Measurements from ENCODE around the gene GLIS2.

GLIS2 gene

DNA sequence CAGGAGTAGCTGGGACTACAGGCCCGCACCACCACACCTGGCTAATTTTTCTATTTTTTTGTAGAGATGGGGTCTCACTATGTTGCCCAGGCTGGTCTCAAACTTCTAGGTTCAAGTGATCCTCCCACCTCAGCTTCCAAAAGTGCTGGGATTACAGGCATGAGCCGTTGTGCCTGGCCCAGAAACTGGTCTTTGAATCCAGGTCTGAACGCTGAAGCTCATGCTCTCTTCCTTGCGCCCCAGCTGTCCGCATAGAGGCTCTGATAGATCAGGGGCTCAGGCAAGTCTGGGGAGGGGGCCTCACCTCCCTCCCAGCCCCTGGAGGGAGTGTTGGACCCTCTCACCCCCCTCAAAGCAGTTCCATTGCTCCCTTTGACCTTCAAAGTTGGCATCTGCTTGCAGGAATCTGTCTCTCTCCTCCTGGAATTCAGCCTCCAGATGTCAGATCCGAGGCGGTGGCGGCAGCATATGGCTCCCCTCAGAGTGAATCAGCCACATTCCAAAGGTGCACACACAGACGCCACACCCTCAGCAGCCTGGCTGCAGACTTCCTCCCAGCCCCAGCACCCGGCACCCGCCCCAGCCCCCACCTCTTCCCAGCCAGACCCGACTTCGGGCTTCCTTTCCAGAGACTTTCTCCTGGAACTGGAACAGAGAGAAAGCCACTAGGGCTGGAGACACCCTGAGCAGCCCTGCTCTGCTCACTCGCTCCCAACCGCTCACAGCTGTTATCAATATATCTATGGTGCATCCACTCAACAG, 16.9 kb upstream of the GLIS2 start:
- peak; percentile 54 for DNase-seq

DNA sequence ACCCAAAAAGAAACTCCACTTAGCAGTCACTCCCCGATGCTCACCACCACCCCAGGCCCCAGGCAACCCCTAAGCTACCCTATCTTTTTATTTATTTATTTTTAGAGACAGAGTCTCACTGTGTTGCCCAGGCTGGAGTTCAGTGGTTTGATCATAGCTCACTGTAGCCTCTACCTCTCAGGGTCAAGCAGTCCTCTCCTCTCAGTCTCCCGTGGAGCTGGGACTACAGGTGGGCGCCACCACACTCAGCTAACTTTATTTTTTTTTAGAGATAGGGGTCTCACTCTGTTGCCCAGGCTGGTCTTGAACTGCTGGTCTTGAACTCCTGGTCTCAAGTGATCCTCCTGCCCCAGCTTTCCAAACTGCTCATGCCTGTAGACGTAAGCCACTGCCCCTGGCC, 14.7 kb upstream of the GLIS2 start:
- DNase-seq: no peak

DNA sequence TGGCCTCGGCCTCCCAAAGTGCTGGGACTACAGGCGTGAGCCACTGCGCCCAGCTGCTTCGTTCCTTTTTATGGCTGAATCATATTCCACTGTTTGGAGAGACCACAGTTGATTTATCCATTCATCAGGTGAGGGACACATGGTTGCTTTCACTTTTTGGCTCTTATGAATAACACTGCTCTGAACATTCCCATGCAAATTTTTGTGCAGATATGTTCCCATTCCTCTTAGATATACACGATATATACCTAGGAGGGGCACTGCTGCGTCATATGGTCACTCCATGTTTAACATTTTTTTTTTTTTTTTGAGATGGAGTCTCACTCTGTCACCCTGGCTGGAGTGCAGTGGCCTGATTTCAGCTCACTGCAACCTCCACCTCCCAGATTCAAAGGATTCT, 13.9 kb upstream of the GLIS2 start:
- DNase-seq: no peak

DNA sequence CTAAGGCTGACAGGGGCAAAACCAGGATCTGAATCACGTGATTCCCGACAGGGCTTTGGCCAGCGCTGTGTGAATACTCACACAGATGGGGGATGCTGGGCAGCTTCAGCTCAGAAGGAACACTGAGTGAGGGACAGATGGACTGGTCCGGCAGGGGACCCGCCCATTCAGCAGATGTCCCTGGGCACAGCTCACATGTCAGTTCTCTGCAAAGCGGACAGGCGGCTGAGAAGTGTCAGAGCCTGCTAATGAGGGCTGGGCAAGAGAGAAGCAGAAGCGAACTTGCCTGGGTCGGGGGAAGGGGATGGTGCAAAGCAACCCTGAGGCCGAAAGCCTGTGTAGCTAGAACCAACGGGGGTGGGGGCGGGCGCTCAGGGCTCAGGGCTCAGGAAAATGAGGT, 11.9 kb upstream of the GLIS2 start:
- DNase-seq: no peak

DNA sequence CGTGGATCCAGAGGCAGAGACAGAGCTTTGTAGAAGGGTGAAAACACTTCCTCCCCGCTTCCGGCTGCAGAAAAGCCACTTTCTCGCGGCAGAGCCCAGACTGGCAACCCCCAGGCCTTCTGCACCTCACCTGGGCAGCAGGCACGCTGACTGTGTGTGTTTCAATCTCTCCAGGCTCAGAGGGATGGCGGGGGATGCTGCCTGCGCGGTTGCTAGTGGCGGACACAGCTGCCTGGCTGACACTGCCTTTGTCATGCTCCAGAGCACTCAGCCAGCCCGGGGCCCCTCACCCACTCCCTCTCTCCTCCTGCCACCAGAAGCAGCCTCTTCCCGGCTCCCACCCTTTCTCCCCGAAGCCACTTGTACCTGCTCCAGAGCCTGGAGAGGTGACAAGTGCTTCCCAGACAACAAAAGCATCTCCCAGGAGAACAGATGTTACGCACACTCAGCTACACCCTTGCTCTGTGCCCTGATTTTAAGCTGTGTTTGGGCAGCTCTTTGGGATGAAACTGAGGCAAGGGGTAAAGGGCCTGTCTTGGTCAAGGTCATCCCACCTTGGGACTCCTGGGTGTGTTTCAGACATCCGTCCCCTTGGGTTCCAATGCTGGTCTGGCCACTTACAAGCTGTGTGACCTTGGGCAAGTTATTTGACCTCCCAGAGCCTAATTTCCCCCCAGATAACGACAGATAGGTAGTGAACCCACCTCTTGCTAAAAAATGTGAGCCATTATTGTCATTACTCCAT, 9.2 kb upstream of the GLIS2 start:
- no peak for DNase-seq

DNA sequence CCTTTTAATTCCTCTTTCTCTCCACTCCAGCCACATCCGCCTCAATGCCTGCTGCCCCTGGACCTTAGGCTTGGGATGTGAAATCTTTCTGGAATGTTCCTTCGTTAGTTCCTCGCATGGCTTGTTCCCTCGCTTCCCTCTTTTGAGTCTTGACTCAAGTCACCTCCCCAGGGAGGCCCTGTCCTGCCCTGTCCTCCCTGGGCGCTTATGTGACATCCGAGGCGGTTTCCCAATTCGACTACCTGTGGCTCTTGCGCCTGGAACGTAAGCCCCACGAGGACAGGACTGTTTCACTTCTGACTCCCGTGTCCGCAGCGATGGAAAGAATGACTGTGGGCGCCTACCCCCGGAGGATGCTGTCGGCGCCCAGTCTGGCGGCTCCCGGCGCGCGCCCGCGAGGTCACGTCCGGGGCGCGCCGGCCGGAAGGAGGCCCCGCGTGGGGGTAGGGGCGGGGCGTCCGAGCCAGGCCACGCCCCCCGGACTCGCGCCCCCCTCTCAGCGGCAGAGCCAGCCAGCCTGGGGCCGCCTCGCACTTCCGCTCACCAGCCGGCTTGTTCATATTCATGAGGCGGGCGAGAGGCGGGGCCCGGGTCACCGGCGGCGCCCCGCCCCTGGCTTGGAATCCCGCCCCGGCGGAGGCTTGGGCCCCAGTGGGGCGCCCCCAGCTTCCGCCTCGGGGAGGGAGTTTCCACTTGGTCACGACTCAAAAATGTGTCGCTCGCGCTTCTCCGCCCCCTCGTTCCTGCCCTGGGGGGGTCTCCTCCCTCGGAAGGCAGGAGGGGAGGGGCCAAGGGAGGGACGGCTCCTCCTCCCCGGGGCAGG, 8.4 kb upstream of the GLIS2 start:
- no peak for DNase-seq

DNA sequence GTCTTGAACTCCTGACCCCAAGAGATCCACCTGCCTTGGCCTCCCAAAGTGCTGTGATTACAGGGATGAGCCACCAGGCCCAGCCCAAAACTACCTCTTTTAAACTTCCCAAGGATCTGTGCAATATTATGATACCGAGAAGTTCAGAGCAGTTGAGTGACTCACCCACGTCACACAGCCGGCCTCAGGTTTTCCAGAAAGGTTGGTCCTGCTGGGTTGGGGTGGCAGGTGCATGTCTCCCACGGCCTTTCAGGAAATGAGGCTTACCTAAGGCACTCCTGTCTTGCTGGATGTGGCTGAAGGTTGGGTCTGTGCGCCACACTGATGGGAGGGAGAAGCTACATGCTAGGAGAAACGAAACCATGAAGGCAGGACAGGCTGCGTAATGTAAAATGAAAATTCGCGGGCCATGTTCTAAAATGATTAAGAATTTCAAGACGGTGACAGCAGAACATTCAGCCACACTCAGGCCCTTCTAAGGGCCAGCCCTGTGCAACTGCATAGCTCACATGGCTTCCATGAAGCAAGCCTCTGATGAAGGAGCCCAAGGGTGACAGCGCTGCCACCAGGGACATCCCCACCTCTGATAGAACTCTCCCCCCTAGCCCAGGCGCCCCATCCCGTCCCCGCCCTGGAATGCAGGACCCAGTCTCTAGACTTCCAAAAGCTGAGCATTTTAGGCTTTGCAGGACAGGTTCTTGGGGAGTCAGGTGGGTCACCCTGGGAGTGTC, 6.6 kb upstream of the GLIS2 start:
- DNase-seq: no peak

DNA sequence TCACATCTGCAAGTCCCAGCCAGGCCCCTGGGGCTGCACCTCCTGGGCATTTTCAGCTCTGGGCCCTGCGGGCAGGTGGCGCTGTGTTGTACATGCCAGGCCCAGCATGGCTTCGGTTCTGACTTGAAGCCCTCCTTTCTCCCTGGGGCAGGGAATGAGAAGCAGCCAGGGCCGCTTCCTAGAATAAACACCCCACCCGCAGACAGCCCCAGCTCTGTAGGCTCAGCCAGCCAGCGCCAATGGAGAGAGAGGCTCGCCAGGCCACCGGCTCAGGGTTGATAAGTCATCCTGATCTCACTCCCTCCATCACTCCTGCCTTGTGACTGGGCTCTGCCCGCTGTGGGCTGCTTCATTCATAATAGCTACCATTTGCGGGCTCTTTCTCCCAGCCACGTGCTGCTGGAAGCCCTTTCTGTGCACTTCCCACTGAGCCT, 6.0 kb upstream of the GLIS2 start:
- no peak for DNase-seq

DNA sequence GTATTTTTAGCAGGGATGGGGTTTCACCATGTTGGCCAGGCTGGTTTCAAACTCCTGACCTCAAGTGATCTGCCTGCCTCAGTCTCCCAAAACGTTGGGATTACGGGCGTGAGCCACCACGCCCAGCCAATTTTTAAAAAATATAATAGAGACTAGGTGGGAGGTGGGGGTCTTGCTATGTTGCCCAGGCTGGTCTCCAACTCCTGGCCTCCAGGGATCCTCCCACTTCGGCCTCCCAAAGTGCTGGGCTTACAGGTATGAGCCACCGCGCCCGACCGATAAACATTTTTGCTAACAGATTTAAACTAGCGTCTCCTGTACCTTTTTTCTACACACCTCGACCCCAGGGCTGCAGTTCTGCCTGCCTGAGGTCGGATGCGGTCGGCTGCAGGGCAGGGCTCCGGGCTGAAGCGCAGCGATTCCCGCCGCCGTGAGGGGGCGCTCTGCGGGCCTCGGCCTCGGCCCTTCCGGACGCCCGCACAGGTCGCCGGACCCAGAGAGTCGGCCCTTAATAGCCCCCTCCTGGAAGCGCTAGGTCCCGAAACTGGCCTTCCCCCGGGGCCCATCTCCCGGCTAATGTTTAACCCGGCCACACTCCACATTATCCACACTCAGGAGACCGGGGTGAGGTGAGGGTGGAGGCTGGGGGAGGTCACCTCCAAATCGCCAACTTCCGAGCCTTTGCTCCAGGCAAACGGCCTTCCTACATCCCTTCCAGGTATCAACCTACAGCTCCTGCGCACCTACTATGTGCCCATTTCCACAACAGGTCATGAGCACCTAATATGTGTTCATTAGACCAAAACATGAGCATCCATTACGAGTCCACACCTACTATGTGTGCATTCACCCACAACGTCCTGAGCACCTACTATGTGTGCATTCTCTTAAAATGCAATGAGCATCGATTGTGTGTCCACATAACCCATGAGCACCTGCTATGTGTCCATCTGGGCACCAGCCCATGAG, 2.0 kb upstream of the GLIS2 start:
- no peak for DNase-seq

DNA sequence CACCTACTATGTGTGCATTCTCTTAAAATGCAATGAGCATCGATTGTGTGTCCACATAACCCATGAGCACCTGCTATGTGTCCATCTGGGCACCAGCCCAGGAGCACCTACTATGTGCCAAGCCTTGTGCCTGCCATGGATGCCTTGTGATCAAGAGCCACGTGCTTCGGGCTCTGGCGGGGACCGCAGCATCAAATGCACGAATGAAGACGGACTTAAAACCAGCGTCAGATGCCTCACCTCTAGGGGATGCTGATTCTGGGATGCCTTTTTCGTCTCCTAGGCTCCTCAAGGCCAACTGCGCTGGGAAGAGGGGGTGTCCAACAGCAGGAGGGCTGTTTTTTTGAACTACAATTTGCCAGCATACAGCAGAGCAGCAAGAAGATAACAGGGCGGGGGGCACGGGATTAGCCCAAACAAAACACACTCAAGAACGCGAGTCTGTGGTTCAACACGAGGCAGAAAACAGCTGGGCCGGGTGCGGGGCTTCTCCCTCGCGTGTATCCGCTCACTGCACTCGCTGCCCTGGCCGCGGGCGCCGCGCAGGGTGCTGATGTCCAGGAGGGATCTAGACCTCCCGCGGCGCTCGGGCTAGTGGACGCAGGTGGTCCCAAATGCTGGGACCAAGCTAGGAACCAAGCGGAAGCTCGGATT, 1.2 kb upstream of the GLIS2 start:
- peak; percentile 41 for DNase-seq

DNA sequence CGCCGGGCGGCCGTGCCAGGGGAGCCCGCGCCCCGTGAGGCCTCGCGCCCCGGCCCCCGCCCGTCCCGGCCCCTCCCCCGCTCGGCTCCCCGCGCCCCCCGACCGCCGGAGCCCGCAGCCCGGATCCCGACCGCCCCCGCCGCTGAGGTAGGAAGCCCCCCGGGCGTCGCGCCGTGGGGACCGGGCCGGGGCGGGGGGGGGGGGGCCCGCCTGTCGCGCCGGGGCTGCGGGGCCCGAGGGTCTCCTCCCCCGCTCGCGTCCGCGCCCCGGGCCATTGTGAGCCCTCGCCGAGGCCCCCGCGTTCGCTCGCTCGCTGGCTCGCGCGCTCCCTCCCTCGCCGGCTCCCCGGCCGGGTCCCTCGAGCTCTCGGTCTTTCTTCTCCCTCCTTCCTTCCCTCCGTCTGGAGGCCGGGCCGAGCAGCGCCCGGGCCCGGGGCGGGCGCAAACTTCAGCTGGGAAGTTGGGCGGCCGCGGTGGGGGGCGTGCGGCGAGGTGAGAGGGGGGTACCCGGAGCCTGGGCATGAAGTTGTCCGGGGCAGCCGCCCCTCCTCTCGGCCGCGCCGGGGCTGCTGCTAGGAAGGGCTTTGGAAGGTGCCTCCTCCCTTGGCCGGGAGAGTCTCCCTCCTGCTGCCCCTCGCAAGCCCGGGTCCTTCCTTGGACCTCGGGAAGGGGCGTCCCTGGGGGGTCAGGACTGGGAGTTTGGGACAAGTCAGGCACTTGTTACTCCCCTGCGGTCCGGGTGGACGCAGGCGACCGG, 419 bp downstream of the GLIS2 start:
- no peak for DNase-seq

DNA sequence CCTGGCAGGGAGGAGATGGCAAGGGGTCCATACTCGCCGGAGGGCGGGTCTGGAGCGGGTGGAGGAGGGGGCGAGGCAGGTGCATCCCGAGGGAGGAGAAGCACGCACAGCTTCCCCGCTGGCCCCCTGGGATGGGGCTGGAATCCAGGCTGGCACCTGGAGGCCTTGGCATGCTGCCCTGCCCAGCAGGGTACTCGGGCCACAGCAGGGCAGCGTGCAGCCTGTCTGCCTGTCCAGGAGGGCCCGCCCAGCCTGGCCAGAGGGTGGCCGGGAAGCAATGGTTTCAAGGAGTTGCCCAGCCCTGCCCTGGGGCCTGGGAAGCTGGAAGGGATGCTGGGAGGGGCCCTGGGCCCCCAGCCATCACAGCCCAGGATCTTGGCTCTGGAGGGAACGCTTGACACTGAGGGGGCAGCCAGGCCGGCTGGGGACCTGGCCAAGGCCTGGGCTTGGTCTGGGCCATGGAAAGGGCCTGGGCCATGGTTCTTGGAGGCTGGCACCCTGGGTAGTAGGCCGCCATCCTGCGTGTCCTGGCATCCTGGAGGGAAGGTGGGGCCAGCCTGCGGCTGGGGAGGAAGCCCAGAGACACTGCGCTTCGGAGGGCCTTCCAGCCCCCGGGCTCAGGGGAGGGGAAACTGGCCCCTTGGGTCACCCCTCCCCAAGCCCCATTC, 1.1 kb downstream of the GLIS2 start:
- no peak for DNase-seq

DNA sequence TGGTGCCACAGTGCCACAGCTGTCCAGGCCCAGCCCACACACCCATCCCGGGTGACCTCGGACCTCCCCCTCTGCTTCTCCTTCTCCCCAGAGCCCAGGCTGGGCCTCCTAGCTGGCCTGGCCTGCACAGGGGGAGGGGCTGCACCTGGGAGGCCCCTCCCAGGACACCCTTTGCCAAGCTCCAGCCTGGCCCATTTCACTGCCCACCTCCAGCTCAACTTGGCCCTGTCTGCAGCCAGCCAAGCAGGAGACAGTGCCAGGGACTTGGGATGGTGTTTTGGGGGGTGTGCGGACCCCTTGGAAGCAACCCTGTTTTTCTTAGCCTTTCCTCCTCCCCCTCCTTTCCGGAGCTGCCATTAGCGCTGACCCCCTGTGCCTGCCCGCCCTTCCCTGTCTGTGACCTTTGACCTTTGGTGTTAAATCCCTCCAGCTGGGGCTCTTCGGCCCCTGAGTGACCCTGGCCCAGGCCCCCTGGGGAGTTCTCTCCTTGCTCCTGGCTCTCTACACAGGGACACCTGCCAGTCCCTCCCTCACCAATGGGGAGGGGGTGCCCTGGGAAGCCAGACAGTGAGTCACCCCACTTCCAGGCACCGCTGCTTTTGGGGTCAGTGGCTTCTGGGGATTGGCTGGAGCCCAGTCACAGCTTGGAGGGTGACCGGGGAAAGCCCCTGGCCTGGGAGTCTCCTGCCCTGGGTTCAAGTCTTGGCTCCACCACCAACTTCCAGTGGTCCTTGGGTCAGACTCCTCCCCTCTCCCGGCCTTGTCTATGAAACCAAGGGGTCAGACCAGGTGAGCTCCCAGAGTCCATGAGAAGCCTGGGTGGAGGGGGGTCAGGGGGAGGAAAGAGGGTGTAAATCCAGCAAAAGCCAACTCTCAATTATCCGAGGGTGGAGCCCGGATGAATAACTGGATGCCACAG, 1.9 kb downstream of the GLIS2 start:
- no peak for DNase-seq

DNA sequence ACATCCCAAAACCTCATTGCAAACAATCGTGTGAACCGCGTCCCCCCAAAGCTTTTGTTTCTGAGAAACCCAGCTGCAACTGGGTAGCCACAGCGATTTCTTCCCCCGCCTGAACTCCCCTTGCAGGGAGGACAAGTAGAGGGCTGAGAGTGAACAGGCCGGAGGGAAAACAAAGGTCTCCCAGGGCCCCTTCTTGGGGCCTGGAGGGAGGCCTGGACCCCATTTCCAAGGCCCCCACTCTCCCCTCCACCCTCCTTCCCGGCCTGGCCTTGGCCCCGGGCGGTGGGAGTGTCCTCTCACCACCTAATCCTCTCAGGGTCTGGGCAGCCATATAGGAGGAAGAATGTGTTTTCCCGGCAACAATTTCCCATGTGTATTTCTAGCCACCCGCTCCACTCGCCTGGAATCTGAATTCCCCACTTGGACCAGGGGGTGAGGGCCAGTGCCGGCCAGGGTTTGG, 2.6 kb downstream of the GLIS2 start:
- DNase-seq: no peak

DNA sequence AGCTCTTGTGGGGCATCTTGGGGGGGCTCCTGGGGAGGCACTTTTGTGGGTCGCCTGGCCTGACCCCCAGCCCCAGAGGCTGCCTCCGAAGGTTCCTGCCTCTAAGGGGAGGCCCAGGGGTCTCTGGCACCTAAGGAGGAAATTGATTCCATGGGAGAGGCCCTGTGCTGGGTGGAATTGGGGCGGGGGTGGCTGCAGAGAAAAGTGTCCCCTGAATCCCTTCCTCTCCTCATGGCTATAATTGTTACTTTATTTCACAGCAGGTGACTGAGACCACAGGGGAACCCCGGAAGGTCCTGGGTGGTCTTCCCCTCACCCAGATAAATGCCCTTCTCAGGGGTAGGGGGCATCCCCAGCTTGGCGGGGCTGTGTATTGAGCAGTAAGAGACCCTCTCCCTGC, 3.1 kb downstream of the GLIS2 start:
- no peak for DNase-seq

DNA sequence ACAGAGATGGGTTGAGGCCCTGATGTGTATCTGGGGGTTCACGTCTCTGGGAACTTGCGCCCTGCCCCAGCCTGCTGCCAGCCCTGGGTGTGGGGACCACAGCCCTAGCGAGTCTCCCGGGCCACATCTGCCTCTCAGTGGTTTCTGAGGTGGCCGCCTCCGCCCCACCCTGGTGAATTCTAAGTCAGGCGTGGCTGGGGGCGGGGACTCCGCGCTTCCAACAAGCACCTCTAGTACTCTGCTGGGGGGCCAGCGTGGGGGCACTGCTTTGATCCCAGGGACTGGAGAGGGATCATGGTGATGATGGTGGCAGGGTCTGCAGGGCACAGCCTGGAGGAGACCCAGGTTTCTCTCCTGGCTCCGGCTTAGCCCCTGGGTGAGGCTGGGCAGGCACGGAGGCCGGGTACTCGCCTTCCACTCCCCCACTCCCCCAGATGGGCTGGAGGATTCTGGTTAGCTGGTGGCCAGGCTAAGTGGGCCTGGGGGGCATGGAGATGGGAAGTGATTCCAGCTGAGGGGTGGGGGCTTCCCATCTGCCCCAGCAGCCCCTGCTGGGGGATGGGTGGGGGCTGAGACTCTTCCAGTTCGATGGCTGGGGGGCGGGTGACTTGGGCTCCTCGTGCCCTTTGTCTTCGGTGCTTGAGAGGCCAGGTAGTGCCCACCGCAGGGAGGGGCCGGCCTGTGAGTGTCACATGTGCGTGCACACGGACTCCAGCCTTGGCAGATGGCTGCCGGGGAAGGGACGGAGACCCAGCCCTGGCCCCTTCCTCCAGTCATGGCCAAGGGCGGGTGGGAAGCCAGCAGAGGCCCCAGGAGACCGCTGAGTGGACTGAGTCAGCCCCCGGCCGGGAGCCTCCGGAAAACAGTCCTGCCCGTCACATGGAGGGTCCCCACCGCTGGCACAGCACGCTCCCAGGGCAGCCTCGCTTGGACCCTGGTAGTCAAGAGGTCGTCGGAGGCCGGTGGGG, 3.9 kb downstream of the GLIS2 start:
- DNase-seq: no peak

DNA sequence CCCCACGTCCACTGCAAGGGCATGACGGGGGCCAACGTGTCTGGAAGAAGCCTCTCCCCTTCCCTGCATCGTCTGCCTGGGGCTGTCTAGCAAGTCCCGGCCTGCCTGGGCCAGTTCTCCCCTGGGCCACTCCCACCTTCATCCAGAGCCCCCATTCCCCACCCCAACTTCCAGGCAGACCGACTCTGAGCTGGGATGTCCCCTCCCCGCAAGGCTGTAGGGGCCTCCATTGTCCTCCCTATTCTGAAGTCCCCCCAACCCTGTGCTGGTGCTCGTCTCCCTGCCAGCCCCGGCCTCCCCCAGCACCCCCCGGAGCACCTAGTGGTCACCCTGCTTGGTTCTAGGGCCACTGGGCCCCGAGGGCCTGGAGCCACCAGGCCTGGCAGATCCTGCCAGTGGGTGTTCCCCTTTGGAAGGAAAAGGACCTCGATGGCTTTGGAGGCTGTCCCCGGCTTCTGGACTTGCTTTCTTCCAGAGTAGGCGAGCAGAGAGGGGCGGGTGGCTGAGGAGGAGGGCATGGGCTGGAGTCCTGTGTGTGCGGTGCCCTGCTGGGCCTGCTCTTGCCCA, 4.8 kb downstream of the GLIS2 start:
- no peak for DNase-seq

Measured in NCI-H1694 treated with DMSO at 0.1 percent for 48 hours (cell line).